ENCODE data around the gene MMP27. TPM values are rescaled to one million over a fixed set of nuclear protein-coding genes. Genes with fewer than 3 reads are reported as not detected.

Gene MMP27
- total RNA-seq, 1 donor from 2014 or later: not detected

DNA sequence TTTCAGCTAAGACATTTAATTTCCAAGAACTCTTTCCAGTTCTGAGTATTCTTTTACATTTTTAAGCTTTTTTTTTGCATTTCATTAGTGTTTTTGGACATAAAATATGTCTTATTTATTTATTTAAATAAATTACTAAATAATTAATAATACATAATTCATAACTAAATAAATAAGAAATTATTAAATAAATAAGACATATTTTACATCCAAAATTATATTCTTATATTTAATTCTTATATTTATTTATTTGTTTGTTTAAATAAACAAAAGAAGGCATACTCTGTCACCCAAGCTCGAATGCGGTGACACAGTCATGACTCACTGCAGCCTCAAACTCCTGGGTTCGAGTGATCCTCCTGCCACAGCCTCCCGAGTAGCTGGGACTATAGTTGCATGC, 3.1 kb upstream of the MMP27 start:
- DNase-seq (no peak), ATAC-seq (no peak)
- intact Hi-C loops (cut with micrococcal nuclease): no loop called here

DNA sequence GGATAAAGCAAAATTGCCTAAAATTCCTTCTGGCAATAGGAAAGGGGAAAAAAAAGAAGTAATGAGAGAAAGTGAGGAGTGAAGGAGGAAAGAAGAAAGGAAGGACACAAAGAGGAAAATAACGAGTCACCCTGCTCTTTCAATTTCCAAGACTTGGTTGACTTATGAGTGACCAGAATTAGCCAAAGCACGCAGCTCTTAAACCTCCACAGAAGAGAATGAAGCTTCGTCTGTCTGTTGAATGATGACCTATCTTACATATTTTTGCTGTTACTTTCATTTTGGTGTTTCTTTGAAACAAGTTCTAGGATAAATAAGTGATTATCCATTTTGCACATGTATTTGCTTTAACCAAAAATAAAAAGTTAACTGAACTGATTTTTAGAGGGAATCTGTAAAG, 728 bp downstream of the MMP27 start:
- no peak for ATAC-seq

DNA sequence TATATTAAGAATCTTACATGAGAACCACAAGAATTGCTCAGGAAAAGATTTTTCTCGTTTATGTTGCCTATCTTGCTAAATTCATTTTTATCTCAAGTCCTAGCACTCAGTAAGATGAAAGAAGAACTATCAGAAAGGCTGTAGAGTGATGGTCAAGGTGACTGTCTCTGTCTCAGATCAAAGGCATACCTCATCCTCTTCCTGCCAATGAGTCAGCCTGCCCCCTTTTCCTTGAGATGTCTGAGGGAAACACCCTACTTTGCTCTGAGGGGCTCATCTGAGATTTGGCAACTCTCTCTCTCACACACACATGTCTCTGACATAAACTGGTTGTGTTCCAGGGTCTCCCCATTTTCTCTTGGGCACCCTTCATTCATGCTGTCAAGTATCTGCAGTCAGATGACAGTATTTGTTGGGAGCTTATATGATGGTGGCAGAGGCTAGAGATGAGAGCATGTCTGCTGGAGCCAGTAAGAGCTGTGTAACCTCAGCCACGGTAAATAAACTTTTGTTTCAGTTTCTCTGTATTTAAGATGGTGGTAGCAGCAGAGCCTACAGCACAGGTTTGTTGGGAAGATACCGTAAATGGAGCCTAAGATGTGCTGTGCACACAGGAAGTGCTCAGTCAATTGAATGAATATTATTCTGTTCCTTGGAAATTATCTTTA, 1.6 kb downstream of the MMP27 start:
- ATAC-seq (no peak), DNase-seq (no peak)
- intact Hi-C loops (cut with micrococcal nuclease): no loop called here

More for the DNA sequence above, 728 bp downstream of the MMP27 start:
- DNase-seq: no peak
- intact Hi-C loops (cut with micrococcal nuclease): no loop called here

DNA sequence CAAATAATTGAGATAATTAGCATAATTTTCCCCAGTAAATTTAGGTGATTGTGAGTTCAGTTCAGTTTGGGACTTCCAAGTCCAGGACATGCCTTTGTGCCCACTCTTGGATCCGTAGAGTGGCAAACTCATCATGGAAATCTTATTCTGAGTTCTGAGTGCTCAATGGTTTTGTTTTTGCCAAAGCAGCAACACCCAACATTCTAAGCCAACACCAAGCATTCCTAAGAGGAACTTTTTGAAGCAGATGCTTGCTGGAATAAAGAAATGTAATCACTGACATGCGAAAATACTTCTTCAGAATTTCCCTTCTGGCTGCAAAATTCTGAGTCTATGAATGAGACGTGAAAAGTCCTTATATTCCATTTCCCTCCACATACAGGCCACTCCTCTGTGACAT, 10.4 kb downstream of the MMP27 start:
- ATAC-seq (no peak), DNase-seq (no peak)
- intact Hi-C loops (cut with micrococcal nuclease): no loop called here

DNA sequence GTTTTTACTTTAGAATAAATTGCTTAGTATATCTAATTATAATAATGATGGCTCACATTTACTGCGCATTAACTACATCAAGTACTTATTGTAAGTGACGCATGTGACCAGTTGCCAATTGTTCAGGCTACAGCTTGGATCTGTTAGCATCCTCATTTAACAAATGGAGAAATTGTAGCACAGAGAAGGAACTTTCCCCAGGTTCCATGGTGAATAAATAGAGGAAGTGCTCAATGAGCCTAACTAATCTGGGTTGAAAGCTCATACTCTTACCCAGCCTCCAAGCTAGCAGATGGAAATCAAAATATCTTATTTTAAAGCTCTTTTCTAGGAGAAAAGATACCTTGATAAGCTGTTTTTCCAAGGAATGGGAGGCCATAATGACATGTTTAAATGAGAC, 19.8 kb downstream of the MMP27 start:
- intact Hi-C loops (cut with micrococcal nuclease): no loop called here
- DNase-seq (no peak), ATAC-seq (no peak)

DNA sequence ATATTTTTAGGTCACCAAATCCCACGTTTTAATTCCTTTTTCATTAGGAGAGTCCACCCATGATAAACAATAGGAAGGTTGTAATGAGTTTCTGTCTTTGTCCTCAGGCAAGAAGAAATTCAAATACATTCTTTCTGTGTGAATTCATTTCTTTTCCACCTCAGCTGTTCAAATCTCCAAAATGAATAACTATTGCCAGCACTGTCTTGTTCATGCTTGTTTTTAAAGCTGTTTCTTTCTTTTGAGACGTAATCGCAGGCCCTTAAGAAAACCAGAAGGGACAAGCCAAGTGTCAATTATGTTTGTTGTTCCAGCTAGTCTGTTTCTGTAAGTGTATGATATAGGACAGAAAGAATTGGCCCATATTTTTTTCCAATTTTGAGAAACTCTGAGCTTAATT, 20.2 kb downstream of the MMP27 start:
- intact Hi-C loops (cut with micrococcal nuclease): no loop called here
- ATAC-seq (no peak), DNase-seq (no peak)

DNA sequence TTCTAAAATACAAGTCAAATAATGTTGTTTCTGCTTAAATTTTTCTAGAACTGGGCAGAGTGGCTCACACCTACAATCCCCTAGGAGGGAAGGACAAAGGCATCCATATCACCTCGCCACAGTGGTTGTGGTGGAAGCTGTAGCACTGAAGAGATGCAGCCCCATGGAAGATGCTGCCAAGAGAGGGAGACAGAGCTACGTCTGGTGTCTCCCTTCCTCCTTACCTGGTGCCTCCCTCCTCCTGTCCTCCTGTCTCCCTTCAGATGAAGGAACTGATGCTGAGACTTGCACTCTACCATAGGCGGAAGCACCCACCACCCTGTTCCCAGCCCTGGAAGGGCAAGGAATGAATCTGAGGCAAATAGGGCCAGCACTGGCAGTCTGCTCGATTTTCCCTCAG, 22.3 kb downstream of the MMP27 start:
- intact Hi-C loops (cut with micrococcal nuclease): no loop called here
- DNase-seq: no peak
- ATAC-seq: no peak

DNA sequence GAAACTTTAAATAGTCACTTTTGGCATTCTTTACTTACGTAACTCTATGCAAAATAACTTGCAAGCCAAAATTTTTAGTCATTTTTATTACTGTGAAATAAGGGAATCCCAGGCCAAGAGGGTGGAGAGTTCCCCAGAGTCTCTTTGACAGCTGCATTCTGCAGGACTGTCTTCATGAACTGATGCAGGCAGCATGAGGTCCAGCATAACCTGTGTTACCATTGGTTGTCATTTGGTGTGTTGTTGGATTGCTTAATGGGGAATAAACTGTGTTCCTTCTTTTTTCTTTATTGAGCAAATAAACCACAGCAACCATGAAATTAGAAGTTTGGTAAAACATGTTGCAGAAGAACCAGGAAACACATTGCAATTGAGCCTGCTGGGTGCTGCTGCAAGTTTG, 24.6 kb downstream of the MMP27 start:
- ATAC-seq: peak; percentile 85
- intact Hi-C loops (cut with micrococcal nuclease): no loop called here

DNA sequence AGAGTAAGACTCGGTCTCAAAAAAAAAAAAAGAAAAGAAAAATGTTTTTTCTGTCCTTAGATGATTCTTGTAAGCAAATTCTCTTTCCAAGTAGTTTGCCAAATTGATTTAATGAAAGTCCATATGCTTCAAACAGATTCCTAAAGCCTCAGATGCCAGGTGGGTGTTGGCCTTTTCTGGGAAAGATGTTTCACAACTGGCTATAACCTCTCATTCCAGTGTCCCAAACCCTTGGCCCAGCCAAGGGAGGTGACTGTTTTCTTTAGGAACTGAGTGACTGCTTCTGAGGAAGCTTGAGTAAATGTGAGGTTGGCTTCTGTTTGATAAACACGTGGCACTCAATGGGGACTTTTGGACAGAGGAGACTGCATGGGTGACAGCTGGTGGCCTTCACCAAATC, 27.5 kb downstream of the MMP27 start:
- ATAC-seq: no peak
- DNase-seq: no peak
- intact Hi-C loops (cut with micrococcal nuclease): no loop called here

More for the DNA sequence above, 24.6 kb downstream of the MMP27 start:
- no peak for DNase-seq

DNA sequence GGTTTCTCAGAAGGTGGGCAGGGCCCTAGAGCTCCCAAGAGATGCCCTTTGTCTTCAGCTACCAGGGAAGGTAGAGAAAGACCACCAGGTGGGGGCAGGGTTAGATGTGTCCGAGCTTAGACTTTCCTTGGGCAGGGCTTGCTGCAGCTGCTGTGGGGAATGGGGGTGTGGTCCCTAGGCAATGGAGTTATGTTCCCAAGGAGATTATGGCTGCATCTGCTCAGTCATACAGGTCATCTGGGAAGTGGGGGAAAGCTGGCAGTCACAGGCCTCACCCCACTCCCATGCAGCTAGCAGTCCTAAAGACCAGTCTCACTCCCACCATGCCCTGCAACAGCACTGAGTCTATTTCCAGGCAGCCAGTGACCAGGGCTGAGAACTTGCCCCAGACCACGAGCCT, 29.5 kb downstream of the MMP27 start:
- DNase-seq (no peak), ATAC-seq (no peak)
- intact Hi-C loops (cut with micrococcal nuclease): no loop called here

DNA sequence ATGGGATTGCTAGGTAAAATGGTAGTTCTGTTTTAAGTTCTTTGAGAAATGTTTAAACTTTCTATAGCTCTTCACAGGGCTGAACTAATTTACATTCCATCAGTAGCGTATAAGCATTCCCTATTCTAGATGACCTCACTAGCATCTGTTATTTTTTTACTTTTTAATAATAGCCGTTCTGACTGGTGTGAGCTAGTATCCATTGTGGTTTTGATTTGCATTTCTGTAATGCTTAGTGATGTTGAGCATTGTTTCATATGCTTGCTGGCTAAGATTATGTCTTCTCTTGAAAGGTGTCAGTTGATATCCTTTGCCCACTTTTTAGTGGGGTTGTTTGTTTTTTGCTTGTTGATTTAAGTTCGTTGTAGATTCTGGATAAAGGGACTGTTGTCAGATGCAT, 35.9 kb downstream of the MMP27 start:
- no peak for DNase-seq
- intact Hi-C loops (cut with micrococcal nuclease): no loop called here
- ATAC-seq: no peak

DNA sequence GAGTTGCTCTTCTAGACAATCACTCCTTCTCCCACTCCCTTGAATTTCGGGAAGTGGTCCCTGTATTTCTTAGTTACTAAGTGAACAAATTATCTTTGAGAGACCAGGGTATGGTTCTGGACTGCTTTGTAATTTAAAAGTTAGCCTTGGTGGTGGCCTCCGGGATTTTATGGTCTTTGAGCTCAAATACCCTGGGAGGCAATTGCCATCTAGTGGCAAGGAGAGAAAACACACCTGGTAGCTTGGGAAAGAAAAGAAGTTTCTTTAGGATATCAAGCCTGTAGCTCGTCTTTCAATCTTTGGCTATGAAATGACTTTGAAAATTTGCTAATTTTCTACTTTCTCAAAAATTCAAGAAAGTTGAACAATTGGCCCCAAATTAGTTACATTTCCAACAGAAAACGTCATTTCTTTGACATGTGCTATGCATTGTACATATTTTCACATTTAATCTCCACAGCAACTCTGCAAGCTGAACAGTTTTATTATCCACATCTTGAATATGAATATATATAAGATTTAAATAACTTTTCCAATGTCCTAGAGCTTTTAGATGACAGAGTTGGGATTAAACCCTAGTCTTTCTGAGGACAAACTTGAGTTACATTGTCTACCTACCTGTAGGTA, 39.1 kb downstream of the MMP27 start:
- ATAC-seq: no peak
- DNase-seq: no peak
- intact Hi-C loops (cut with micrococcal nuclease): no loop called here

DNA sequence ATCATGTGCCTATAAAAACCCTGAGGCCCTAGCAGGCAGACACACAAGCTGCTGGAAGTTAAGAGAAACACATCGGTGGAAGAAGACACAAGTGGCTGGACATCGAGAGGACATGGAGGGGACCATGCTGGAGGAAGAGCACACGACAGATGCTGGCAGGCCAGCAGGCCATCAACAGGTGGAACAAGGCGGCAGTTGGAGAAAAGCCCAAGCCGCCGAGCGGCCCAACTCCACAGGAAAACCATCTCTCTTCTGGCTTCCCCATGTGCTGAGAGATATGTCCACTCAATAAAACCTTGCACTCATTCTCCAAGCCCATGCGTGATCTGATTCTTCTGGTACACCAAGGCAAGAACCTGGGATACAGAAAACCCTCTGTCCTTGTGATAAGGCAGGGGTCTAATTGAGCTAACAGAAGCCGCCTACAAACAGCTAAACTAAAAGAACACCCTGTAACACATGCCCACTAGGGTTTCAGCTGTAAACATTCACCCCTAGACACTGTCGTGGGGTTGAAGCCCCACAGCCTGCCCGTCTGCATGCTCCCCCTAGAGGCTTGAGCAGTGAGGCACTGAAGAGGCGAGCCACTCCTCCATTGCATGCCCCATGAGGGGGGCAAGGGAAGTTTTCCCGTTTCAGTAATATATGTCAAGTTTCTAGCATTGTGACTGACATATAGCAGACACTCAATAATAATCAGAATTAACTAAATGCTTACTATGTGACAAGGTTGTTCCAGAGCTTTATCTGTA, 41.4 kb downstream of the MMP27 start:
- intact Hi-C loops (cut with micrococcal nuclease): no loop called here
- DNase-seq: no peak
- ATAC-seq: no peak

DNA sequence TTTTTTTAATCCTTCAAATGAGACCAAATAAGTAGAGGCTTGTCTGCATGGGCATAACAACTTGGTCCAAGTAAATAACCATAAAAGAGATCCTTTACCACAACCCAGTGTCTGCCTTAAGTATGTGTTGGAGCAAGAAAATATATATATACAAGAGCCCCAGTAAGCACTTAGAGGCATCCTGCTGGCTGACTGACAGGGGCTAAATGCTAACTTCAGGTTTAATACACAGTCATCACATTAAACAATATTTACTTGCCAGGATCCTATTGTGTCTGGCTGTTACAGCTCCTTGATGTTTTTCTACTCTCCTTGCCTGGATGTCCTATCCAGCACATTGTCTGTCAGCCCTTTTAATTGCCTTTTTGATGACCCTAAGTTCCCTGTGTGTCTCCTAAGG, 43.0 kb downstream of the MMP27 start:
- ATAC-seq (no peak), DNase-seq (no peak)
- intact Hi-C loops (cut with micrococcal nuclease): no loop called here

DNA sequence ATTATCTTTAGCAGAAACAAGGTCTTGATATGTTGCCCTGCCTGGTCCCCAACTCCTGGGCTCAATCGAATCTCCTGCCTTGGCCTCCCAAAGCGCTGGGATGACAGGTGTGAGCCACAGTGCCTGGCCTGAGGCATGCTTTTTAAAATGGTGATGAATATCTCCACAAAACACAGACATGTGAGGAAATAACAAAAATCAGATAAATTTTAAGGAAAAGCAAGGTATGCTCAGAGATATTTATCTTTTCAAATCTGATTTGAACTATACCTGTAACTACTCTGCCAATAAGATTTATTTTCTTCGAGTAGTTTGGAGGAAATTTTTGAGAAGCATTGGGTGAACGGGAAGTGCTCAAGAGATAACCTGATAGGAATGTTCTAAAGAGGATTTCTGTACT, 44.5 kb downstream of the MMP27 start:
- ATAC-seq (no peak), DNase-seq (no peak)
- intact Hi-C loops (cut with micrococcal nuclease): no loop called here

DNA sequence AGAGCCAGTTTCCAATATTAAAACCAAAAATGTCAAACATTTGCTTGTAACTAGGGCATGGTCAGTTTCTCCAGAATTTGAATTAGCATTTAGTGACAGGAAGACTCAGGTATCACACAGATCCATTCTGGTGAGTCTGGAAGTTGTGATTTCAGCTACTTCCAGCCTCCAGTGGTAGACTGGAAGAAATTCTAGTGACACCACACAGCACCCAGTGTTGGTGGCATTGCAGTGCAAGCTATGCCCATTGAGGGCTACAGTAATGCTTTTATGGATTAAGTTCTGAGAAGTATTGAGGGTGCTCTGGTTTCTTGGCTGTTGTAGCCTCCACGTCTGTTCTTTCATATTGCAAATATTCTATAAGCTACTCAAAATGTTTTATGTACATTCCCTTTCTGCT, 49.0 kb downstream of the MMP27 start:
- intact Hi-C loops (cut with micrococcal nuclease): no loop called here
- ATAC-seq (no peak), DNase-seq (no peak)

DNA sequence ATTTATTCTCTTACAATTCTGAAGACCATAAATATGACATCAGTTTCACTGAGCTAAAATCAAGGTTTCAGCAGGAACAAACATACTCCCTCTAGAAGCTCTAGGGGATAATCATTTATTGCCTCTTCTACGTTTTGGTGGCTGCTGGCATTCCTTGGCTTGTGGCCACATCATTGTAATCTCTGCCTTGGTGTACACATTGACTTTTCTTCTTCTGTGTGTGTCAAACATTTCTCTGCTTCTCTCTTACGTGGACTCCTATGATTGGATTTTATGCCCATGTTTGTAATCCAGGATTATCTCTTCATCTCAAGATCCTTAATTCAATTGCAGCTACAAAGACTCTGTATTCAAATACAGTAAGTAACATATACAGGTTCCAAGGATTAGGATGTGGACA, 50.0 kb downstream of the MMP27 start:
- intact Hi-C loops (cut with micrococcal nuclease): no loop called here
- ATAC-seq: no peak
- DNase-seq: no peak

DNA sequence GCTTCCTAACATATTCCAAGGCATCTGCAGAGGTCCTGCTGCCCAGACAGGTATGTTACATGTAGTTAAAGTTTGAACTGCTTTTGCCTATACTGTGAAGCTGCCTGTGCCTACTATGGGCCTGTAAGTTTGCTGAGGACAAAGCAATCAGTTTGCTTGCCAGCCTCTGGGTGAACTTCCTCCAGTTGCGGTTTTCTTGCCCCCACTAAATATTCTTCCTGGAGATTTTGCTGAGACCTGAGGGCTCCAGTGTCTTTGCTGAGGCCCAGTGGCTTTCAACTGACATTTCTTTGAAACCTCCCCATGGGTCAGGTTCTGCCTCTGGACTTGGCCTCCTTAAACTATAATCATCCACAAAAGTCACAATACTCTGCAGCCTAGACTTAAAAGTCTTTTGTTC, 50.8 kb downstream of the MMP27 start:
- intact Hi-C loops (cut with micrococcal nuclease): no loop called here
- ATAC-seq (no peak), DNase-seq (no peak)

DNA sequence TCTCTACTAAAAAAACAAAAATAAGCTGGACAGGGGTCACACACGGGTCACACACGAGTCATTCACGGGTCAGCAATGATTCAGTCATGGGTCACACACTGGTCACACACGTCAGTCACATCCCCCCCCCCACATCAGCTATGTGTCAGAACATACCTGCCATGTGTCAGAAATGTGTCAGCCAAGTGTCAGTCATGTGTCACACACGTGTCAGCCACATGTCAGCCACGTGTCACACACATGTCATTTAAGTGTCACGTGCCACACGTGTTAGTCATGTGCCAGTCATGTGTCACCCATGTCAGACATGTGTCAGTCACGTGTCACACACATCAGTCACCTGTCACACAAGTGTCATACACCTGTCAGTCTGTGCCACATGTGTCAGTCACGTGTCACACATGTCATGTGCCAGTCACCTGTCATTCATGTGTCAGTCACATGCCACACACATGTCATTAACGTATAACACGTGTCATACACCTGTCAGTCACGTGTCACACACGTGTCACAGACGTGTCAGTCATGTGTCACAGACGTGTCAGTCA, 51.8 kb downstream of the MMP27 start:
- ATAC-seq (no peak), DNase-seq (no peak)
- intact Hi-C loops (cut with micrococcal nuclease): no loop called here

DNA sequence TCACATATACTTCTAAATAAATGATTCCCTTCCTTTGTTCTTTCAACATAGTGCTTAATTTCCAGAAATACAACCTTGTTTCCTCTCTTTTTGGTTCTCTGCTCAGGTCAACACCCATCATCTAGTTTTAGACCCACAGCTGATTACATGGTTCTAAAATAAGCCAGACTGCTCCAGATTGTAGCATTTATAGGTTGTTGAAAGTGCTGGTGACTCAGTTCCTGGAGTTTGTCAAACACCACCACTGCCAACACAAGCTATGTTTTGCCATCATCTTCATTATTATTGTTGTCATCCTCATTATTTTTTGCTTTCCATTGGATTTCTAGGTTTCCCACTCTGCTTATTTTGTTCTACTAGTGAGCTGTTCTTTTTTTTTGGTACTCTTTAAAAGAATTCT, 58.1 kb downstream of the MMP27 start:
- DNase-seq (no peak), ATAC-seq (no peak)
- intact Hi-C loops (cut with micrococcal nuclease): no loop called here

DNA sequence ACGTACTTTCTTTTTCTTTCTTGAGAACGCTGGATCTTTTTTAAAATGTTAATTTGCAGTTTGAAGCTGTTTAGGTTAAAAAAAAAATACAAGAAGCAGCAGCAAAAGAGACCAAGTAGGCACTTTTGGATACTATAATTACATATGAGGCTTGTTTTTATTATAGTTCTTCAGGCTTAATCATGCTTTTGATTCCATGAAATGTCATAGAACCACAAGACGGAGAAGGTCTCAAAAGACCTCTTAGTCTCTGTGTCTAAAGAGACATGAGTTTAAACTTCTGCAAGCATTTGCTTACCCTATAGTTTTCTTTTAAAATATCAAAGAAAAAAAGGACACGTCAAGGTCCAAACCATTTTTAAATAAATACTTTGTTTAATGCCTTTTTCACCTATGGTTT, 61.6 kb downstream of the MMP27 start:
- intact Hi-C loops (cut with micrococcal nuclease): no loop called here
- DNase-seq: no peak
- no peak for ATAC-seq

Measured in left ventricle myocardium superior (tissue), 1 donor.